K562 (cell line): ENCODE data around the gene EEFSEC. TPM values are rescaled to one million over a fixed set of nuclear protein-coding genes. Genes with fewer than 3 reads are reported as not detected.

Source experiments
- ATAC-seq: fragments of 200-7000 bp; cut with Tn5 transposase; 3 replicates; pipeline ENCODE4 v1.9.1; 2020; ENCODE audit warnings: moderate library complexity
- BruUV-seq: library from RNA; stranded (reverse); fragments of 400-500 nt; replicated peaks from 2 replicates; lab custom pipeline; 2021; lab: Mats Ljungman, UMichigan
- CTCF ChIA-PET: fragments of 300-600 bp; formaldehyde crosslinking; extraction: SDS; loops from one replicate; lab custom pipeline; 2021; ENCODE audit warnings: low intra/inter-chr PET ratio; lab: Yijun Ruan, JAX
- POLR2A ChIA-PET: fragments of 300-600, 350-650 bp; sonication (Branson Sonifier 250); formaldehyde crosslinking; extraction: SDS; loops from one replicate; lab custom pipeline; 2021; ENCODE audit warnings: antibody characterized with exemption, inconsistent platforms; lab: Yijun Ruan, JAX
- DNase-seq, 4 experiments: peaks; one replicate each; pipeline versions ENCODE4 v3.0.0 to v3.0.0-alpha.2; 2011 to 2018; ENCODE audit warnings: low spot score in 3 of 4, mixed read lengths in 3 of 4; ENCODE audit errors: extremely low read depth in 1 of 4
- FAIRE-seq: peaks from 2 replicates; lab custom pipeline; 2011; peaks lifted over from hg19 to GRCh38; lab: Jason Lieb, UNC
- H2AFZ ChIP-seq: 2 replicates; pipeline ENCODE4 v1.6.0; 2011; ENCODE audit warnings: low read depth, low read length, control low read depth, inconsistent platforms
- H3K27ac ChIP-seq: fragments of 200-600 bp; 3 replicates; pipeline ENCODE4 v1.8.0; 2011; ENCODE audit warnings: low read depth, mild to moderate bottlenecking, control low read depth, inconsistent platforms, low read length, moderate library complexity, mixed read lengths; ENCODE audit errors: extremely low read depth
- H3K27me3 ChIP-seq, 2 experiments: fragments of 300-600 bp in 1 of 2; 2 replicates in 1 of 2; 3 replicates in 1 of 2; pipeline versions ENCODE4 v1.6.0 to v1.8.0; 2011; ENCODE audit warnings: inconsistent platforms in 2 of 2, low read length in 2 of 2, mild to moderate bottlenecking in 1 of 2, mixed read lengths in 1 of 2, moderate library complexity in 1 of 2; ENCODE audit not compliant: control insufficient read depth in 2 of 2, insufficient read depth in 2 of 2
- H3K36me3 ChIP-seq: fragments of 300-600 bp; 3 replicates; pipeline ENCODE4 v1.8.0; 2011; ENCODE audit warnings: mild to moderate bottlenecking, low read length, inconsistent platforms; ENCODE audit not compliant: control insufficient read depth, insufficient read depth
- H3K4me1 ChIP-seq, 2 experiments: fragments of 200-600 bp in 1 of 2; replicated peaks in 1 of 2; 2 replicates in 1 of 2; 3 replicates in 1 of 2; pipeline versions ENCODE4 v1.5.1 to v1.8.0; 2011; ENCODE audit warnings: inconsistent platforms in 2 of 2, low read length in 2 of 2, mild to moderate bottlenecking in 1 of 2, mixed read lengths in 1 of 2, moderate library complexity in 1 of 2; ENCODE audit not compliant: control insufficient read depth in 2 of 2, insufficient read depth in 2 of 2
- H3K4me2 ChIP-seq: 2 replicates; pipeline ENCODE4 v1.6.1; 2011; ENCODE audit warnings: low read length, control low read depth, inconsistent platforms, mixed read lengths; ENCODE audit not compliant: insufficient read depth
- H3K4me3 ChIP-seq: fragments of 200-600 bp; sonication (generic), shearing (Covaris generic); 2 replicates; pipeline ENCODE4 v1.5.1; 2016; ENCODE audit warnings: control low read depth, inconsistent platforms
- H3K79me2 ChIP-seq: fragments of 200-600 bp; 3 replicates; pipeline ENCODE4 v1.8.0; 2011; ENCODE audit warnings: low read length, inconsistent platforms; ENCODE audit not compliant: control insufficient read depth, insufficient read depth
- H3K9ac ChIP-seq, 2 experiments: 2 replicates each; pipeline versions ENCODE4 v1.6.0 to v1.6.1; 2011; ENCODE audit warnings: low read depth in 2 of 2, low read length in 2 of 2, control low read depth in 1 of 2, inconsistent platforms in 1 of 2, mild to moderate bottlenecking in 1 of 2, mixed read lengths in 1 of 2; ENCODE audit not compliant: insufficient read depth in 1 of 2
- H3K9me1 ChIP-seq: one replicate; pipeline ENCODE4 v1.6.0; 2011; ENCODE audit warnings: inconsistent platforms, mild to moderate bottlenecking, low read length, moderate library complexity; ENCODE audit not compliant: control insufficient read depth, insufficient read depth
- H3K9me3 ChIP-seq: replicated peaks from 2 replicates; pipeline ENCODE4 v1.5.1; 2011; ENCODE audit warnings: low read depth, low read length, inconsistent platforms; ENCODE audit not compliant: control insufficient read depth, insufficient read depth
- H4K20me1 ChIP-seq: replicated peaks from 2 replicates; pipeline ENCODE4 v1.6.1; 2011; ENCODE audit warnings: low read length, inconsistent platforms, mixed read lengths; ENCODE audit not compliant: control insufficient read depth, insufficient read depth
- BRF2 ChIP-seq: IDR thresholded peaks from 3 replicates; pipeline ENCODE4 v1.6.1; 2011; ENCODE audit warnings: borderline replicate concordance, mild to moderate bottlenecking; ENCODE audit not compliant: insufficient read length, insufficient read depth
- DIDO1 ChIP-seq: fragments of 450-650 bp; IDR thresholded peaks from 2 replicates; pipeline ENCODE4 v1.6.1; 2016; ENCODE audit warnings: low read depth, missing biosample characterization, missing genetic modification characterization
- DNMT1 ChIP-seq: fragments of 450-650 bp; IDR thresholded peaks from 2 replicates; pipeline ENCODE4 v1.6.1; 2016; ENCODE audit warnings: antibody characterized with exemption, mild to moderate bottlenecking
- ESRRA ChIP-seq: fragments of 450-650 bp; IDR thresholded peaks from 2 replicates; pipeline ENCODE4 v1.6.1; 2014; ENCODE audit warnings: low read depth, mild to moderate bottlenecking, moderate library complexity, borderline replicate concordance
- NONO ChIP-seq, 2 experiments: fragments of 200-400 bp in 1 of 2; fragments of 450-650 bp in 1 of 2; formaldehyde crosslinking in 1 of 2; IDR thresholded peaks; 2 replicates each; pipeline ENCODE4 v1.6.1; 2017; ENCODE audit warnings: low read depth in 2 of 2, mild to moderate bottlenecking in 2 of 2, moderate library complexity in 2 of 2, low read length in 1 of 2
- PHF20 ChIP-seq: fragments of 450-650 bp; IDR thresholded peaks from 2 replicates; pipeline ENCODE4 v1.6.1; 2018; ENCODE audit not compliant: partially characterized antibody
- PTTG1 ChIP-seq: fragments of 450-650 bp; IDR thresholded peaks from 2 replicates; pipeline ENCODE4 v1.6.1; 2016; ENCODE audit warnings: low read depth, mild to moderate bottlenecking, missing genetic modification characterization, missing compliant biosample characterization
- RBM34 ChIP-seq: fragments of 200-400 bp; formaldehyde crosslinking; IDR thresholded peaks from 2 replicates; pipeline ENCODE4 v1.6.1; 2018; ENCODE audit warnings: low read length, borderline replicate concordance; ENCODE audit not compliant: insufficient read depth
- ZNF140 ChIP-seq: fragments of 250-450 bp; sonication (Bioruptor Pico); IDR thresholded peaks from 2 replicates; pipeline ENCODE4 v1.8.0; 2021; ENCODE audit warnings: moderate library complexity, mild to moderate bottlenecking, inconsistent platforms
- ZNF57 ChIP-seq: fragments of 450-650 bp; formaldehyde crosslinking; IDR thresholded peaks from 2 replicates; pipeline ENCODE4 v1.4.0; 2020; ENCODE audit warnings: mild to moderate bottlenecking, moderate library complexity
- WGBS: fragments of 100-300 bp; shearing (Covaris generic); methylation state at CpG from one replicate; pipeline ENCODE4 v1.1.6; 2016; ENCODE audit warnings: low coverage, mixed read lengths; ENCODE audit not compliant: insufficient coverage; ENCODE audit errors: missing lambda C conversion rate; 5-methylcytosine and 5-hydroxymethylcytosine counted together
- in situ Hi-C: fragments of 300-500 bp; cut with MboI; formaldehyde crosslinking; loops from 4 replicates; pipeline ENCODE4 v1.15.0; 2018; ENCODE audit warnings: inconsistent platforms, mixed read lengths
- intact Hi-C: fragments of 100-400 bp; cut with micrococcal nuclease; formaldehyde crosslinking; loops from 2 replicates; pipeline ENCODE4 v1.14.2; 2022
- polyA plus RNA-seq, 8 experiments: library from polyadenylated mRNA; depleted of rRNA in 4 of 8; stranded (reverse) in 5 of 8; unstranded in 3 of 8; fragments of >200 nt; fragmentation: Nextera tagmentation in 2 of 8; fragmentation: Illumina TruSeq in 1 of 8; extraction: Ambion mirVana in 2 of 8; extraction: Trizol in 1 of 8; gene quantifications; 2 replicates each; pipeline versions ENCODE4 v1.2.1 to v1.2.3, GENCODE V29; 2011 to 2014; ENCODE audit warnings: inconsistent platforms in 1 of 8, missing spikeins in 1 of 8
- total RNA-seq, 7 experiments: library from RNA; depleted of rRNA in 6 of 7; stranded (reverse); fragments of >200 nt in 6 of 7; fragmentation: Illumina TruSeq in 2 of 7; extraction: Trizol in 2 of 7; gene quantifications; 2 replicates each; pipeline versions ENCODE4 v1.2.1 to v1.2.3, GENCODE V29; 2011 to 2021; ENCODE audit warnings: low replicate concordance in 1 of 7

EEFSEC gene
- total and polyA plus RNA-seq, 9 of the 15 experiments (the other 6 are each of a cell fraction or from before 2014, with no cell fraction given), result 0.35 to 11.8 (median 7.7) TPM

GRCh38 chr3:128369121-128369703, 215.9 kb downstream of the EEFSEC start:
- peaks cover 0 to 5% of the 10 kb centered on the region in 2 experiments; a peak in 1 of 5 replicates for H3K4me1 ChIP-seq
- WGBS, result 20% methylated on average over 1 of the region's 2 CpGs
- H3K27me3 ChIP-seq, result no peaks in the 10 kb centered on the region
- no TSS peak for BruUV-seq
- no peak for ATAC-seq
- no peak overlapping the region for H2AFZ ChIP-seq
- no peak overlapping the region for H3K4me2 ChIP-seq
- H3K79me2 ChIP-seq, result no peaks in the 10 kb centered on the region
- no peaks in the 10 kb centered on the region for H4K20me1 ChIP-seq
- no peak overlapping the region for H3K4me3 ChIP-seq
- in situ Hi-C loops (no loop called here), intact Hi-C loops (no loop called here)
- ChIA-PET CTCF (no interaction called here), POLR2A (interaction anchor here (0.7 kb wide), 1 partner anchor 12 kb away, joined by 3 read pairs; no protein-coding TSS in a partner anchor)
- no peaks in the 10 kb centered on the region for H3K9me1 ChIP-seq
- TF ChIP-seq ZNF140 (CRISPR knock-in tag) (no peak), ZNF57 (CRISPR knock-in tag) (no peak), DIDO1 (no peak), NONO (IDR thresholded peaks at IDR 0.05; ENCODE audit: low read depth in 2 of 2, low read length in 1 of 2) (no peak), PHF20 (no peak), ESRRA (no peak), PTTG1 (no peak), DNMT1 (no peak), BRF2 (no peak), RBM34 (no peak)
- no peak overlapping the region for H3K27ac ChIP-seq
- no peaks in the 10 kb centered on the region for H3K36me3 ChIP-seq
- no peak overlapping the region for H3K9ac ChIP-seq
- DNase-seq, result no peak
- no peak for FAIRE-seq
- no peaks in the 10 kb centered on the region for H3K9me3 ChIP-seq
